Measurements from ENCODE around the gene SLFN11. TPM values are rescaled to one million over a fixed set of nuclear protein-coding genes. Genes with fewer than 3 reads are reported as not detected.

SLFN11 gene
- total RNA-seq, 1 experiment from 2014 or later: 0.90 TPM

DNA sequence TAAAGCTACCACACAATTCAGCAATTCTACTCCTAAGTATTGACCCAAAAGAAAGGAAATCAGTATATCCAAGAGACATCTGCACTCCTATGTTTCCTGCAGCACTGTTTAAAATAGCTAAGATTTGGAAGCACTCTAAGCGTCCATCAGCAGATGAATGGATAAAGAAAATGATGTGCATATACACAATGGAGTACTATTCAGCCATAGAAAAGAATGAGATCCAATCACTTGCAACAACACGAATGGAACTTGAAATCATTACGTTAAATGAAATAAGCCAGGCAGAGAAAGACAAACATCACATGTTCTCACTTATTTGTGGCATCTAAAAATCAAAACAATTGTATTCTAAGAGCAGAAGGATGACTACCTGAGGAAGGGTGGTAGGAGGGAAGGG is 1.5 kb downstream of the SLFN11 start:
- Histone ChIP-seq H2BK5ac (ENCODE audit: insufficient read length, low read length) (no peak overlapping the region), H4K8ac (replicated peaks; ENCODE audit: insufficient read length, low read depth, low read length) (no peak overlapping the region), H2BK15ac (ENCODE audit: low read depth, low read length) (no peak overlapping the region), H3K4ac (ENCODE audit: low read depth, low read length) (no peak overlapping the region), H3K14ac (ENCODE audit: insufficient read depth, low read length) (no peak overlapping the region), H4K20me1 (ENCODE audit: control insufficient read depth, insufficient read depth, insufficient read length) (no peaks in the 10 kb centered on the region), H3K27me3 (ENCODE audit: insufficient read depth, low read length) (peaks cover 37% of the 10 kb centered on the region), H2BK12ac (ENCODE audit: insufficient read length, low read depth, low read length) (no peak overlapping the region), H3K23ac (ENCODE audit: insufficient read length, low read depth, low read length) (no peak overlapping the region), H2BK20ac (ENCODE audit: low read depth, low read length, poor library complexity, severe bottlenecking) (no peak overlapping the region), H3K27ac (ENCODE audit: insufficient read length, low read depth, low read length) (no peak overlapping the region), H3T11ph (ENCODE audit: low read length) (no peak overlapping the region), H2BK120ac (ENCODE audit: low read depth, low read length, poor library complexity, severe bottlenecking) (no peak overlapping the region), H3K79me2 (ENCODE audit: insufficient read depth, low read length) (no peaks in the 10 kb centered on the region), H3K56ac (ENCODE audit: insufficient read length, low read depth, low read length) (no peak overlapping the region), H3K23me2 (ENCODE audit: insufficient read length, low read depth, low read length, poor library complexity, severe bottlenecking) (peaks cover 11% of the 10 kb centered on the region), H3K9me3 (ENCODE audit: control insufficient read depth, low read depth, low read length) (no peaks in the 10 kb centered on the region), H3K18ac (ENCODE audit: insufficient read length, low read depth, low read length) (no peak overlapping the region), H2AK5ac (ENCODE audit: insufficient read length, low read length) (no peak overlapping the region), H3K4me1 (ENCODE audit: insufficient read depth, low read length) (peaks cover 7% of the 10 kb centered on the region; the same call in 1 of the 2 replicates), H3K9ac (ENCODE audit: extremely low read depth, insufficient read length, low read length) (no peak overlapping the region), H4K91ac (ENCODE audit: insufficient read length, low read depth, low read length) (no peak overlapping the region), H4K5ac (ENCODE audit: insufficient read length, low read depth, low read length) (no peak overlapping the region), H3K4me2 (ENCODE audit: insufficient read depth, insufficient read length, low read length) (no peak overlapping the region), H2AFZ (ENCODE audit: low read length) (no peak overlapping the region), H3K79me1 (ENCODE audit: insufficient read depth, low read depth, low read length, poor library complexity, severe bottlenecking) (no peaks in the 10 kb centered on the region)
- TF ChIP-seq, protein P1, sequence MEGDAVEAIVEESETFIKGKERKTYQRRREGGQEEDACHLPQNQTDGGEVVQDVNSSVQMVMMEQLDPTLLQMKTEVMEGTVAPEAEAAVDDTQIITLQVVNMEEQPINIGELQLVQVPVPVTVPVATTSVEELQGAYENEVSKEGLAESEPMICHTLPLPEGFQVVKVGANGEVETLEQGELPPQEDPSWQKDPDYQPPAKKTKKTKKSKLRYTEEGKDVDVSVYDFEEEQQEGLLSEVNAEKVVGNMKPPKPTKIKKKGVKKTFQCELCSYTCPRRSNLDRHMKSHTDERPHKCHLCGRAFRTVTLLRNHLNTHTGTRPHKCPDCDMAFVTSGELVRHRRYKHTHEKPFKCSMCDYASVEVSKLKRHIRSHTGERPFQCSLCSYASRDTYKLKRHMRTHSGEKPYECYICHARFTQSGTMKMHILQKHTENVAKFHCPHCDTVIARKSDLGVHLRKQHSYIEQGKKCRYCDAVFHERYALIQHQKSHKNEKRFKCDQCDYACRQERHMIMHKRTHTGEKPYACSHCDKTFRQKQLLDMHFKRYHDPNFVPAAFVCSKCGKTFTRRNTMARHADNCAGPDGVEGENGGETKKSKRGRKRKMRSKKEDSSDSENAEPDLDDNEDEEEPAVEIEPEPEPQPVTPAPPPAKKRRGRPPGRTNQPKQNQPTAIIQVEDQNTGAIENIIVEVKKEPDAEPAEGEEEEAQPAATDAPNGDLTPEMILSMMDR (conservative IDR thresholded peaks at IDR 0.05): no peak
- DNase-seq: no peak
- H3K4me1 Mint-ChIP-seq: peaks cover 15 to 21% of the 10 kb centered on the region in 2 experiments
- WGBS (ENCODE audit: extremely low coverage, insufficient read length, low lambda C conversion rate): no CpG with 5 or more reads among the region's 3 CpGs
- H3K27me3 Mint-ChIP-seq (ENCODE audit: low read depth): peaks cover 84% of the 10 kb centered on the region
- no peak overlapping the region for H3K4me3 Mint-ChIP-seq
- no peaks in the 10 kb centered on the region; a peak in 1 of 7 replicates for H3K36me3 Mint-ChIP-seq (ENCODE audit: insufficient read depth in 1 of 3, low read depth in 3 of 3)
- peaks cover 6 to 9% of the 10 kb centered on the region in 2 experiments; a peak in 4 of 5 replicates for H3K9me3 Mint-ChIP-seq
- no peak overlapping the region for H3K27ac Mint-ChIP-seq

All from H9 (cell line).